Caco-2 (cell line): ENCODE data around the gene FNIP1. TPM values are rescaled to one million over a fixed set of nuclear protein-coding genes. Genes with fewer than 3 reads are reported as not detected.

Experiments used
- BruUV-seq: library from RNA; stranded (reverse); fragments of 400-500 nt; replicated peaks from 2 replicates; lab custom pipeline; 2021; lab: Mats Ljungman, UMichigan
- CTCF ChIA-PET: fragments of 300-600 bp; sonication (Branson Sonifier 250); formaldehyde crosslinking; loops from one replicate; lab custom pipeline; 2022; ENCODE audit warnings: antibody characterized with exemption; lab: Charles Lee
- POLR2A ChIA-PET: fragments of 300-600 bp; sonication (Branson Sonifier 250); formaldehyde crosslinking; loops from one replicate; lab custom pipeline; 2022; ENCODE audit warnings: antibody characterized with exemption; lab: Charles Lee
- DNase-seq, 2 experiments: peaks; one replicate each; pipeline versions ENCODE4 v3.0.0 to v3.0.0-alpha.2; 2020 to 2022
- H3K27me3 ChIP-seq: replicated peaks from 2 replicates; pipeline ENCODE4 v1.6.0; 2011; ENCODE audit warnings: low read length; ENCODE audit not compliant: control insufficient read depth, insufficient read depth
- H3K36me3 ChIP-seq: 2 replicates; pipeline ENCODE4 v1.5.1; 2011; ENCODE audit warnings: low read length; ENCODE audit not compliant: control insufficient read depth, insufficient read depth
- H3K4me1 ChIP-seq: fragments of 250-450 bp; sonication (Bioruptor Pico); 2 replicates; pipeline ENCODE4 v1.5.1; 2020; ENCODE audit warnings: mild to moderate bottlenecking
- H3K4me3 ChIP-seq: 2 replicates; pipeline ENCODE4 v1.5.1; 2011; ENCODE audit warnings: low read depth, mild to moderate bottlenecking, control low read depth, low read length
- H3K9me3 ChIP-seq: fragments of 250-450 bp; sonication (Bioruptor Pico); 2 replicates; pipeline ENCODE4 v1.5.1; 2020; ENCODE audit warnings: mild to moderate bottlenecking, moderate library complexity
- H3K27ac Mint-ChIP-seq: one replicate; pipeline ENCODE4 v1.8.0; 2022; ENCODE audit warnings: mixed read lengths; ENCODE audit not compliant: unreplicated experiment
- H3K27me3 Mint-ChIP-seq: one replicate; pipeline ENCODE4 v1.8.0; 2022; ENCODE audit warnings: mixed read lengths; ENCODE audit not compliant: insufficient read depth, unreplicated experiment
- H3K36me3 Mint-ChIP-seq: one replicate; pipeline ENCODE4 v1.8.0; 2022; ENCODE audit warnings: mild to moderate bottlenecking, mixed read lengths; ENCODE audit not compliant: insufficient read depth, unreplicated experiment
- H3K4me1 Mint-ChIP-seq: one replicate; pipeline ENCODE4 v1.8.0; 2022; ENCODE audit warnings: low read depth, mixed read lengths; ENCODE audit not compliant: unreplicated experiment
- H3K4me3 Mint-ChIP-seq: one replicate; pipeline ENCODE4 v1.8.0; 2022; ENCODE audit warnings: mild to moderate bottlenecking, moderate library complexity, mixed read lengths; ENCODE audit not compliant: unreplicated experiment
- H3K9me3 Mint-ChIP-seq: one replicate; pipeline ENCODE4 v1.8.0; 2022; ENCODE audit warnings: mixed read lengths; ENCODE audit not compliant: unreplicated experiment
- intact Hi-C: fragments of 100-400 bp; cut with micrococcal nuclease; formaldehyde crosslinking; loops from one replicate; pipeline ENCODE4 v1.10.0; 2022; ENCODE audit not compliant: unreplicated experiment
- total RNA-seq: library from RNA; stranded (reverse); gene quantifications from 2 replicates; pipeline ENCODE4 v1.2.3, GENCODE V29; 2022
- TF ChIP-seq, protein P1 (sequence below), 2 experiments: fragments of 200-600 bp in 1 of 2; IDR thresholded peaks; 1 replicate in 1 of 2; 2 replicates in 1 of 2; pipeline versions ENCODE4 v1.5.1 to v1.8.0; 2011 to 2022; ENCODE audit warnings: antibody characterized with exemption in 1 of 2, control low read depth in 1 of 2, inconsistent platforms in 1 of 2, low read depth in 1 of 2, low read length in 1 of 2, mild to moderate bottlenecking in 1 of 2, moderate library complexity in 1 of 2; ENCODE audit not compliant: insufficient read depth in 1 of 2, severe bottlenecking in 1 of 2, unreplicated experiment in 1 of 2

FNIP1 gene
- total RNA-seq, 1 experiment from 2014 or later = 45.0 TPM

DNA sequence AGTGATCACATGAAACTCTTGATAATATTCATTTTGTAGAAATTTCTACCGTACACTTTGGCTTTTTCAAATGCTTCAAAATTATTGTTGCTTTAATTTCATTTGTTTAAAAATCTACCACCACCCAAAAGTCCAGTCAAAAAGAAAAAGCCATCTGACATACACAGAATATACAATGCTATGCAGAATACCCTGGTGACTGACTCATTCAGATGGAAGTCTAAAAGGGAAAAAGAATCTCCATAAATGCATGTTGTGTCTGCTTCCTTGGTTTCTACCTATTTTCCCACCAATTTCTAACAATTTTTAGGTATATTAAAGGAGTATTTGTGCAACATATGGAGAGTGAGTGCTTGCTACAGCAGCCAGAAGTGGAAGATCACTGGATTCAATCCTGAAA lies 152.4 kb downstream of the FNIP1 start:
- DNase-seq = no peak
- Mint-ChIP-seq H3K4me3 (no peak overlapping the region), H3K27me3 (no peaks in the 10 kb centered on the region), H3K36me3 (peaks cover 33% of the 10 kb centered on the region), H3K27ac (no peak overlapping the region), H3K9me3 (no peaks in the 10 kb centered on the region), H3K4me1 (no peaks in the 10 kb centered on the region)
- POLR2A ChIA-PET = no interaction called here
- H3K9me3 ChIP-seq = no peaks in the 10 kb centered on the region
- H3K36me3 ChIP-seq = no peaks in the 10 kb centered on the region
- intact Hi-C loops = no loop called here
- no peaks in the 10 kb centered on the region for H3K27me3 ChIP-seq
- BruUV-seq = no TSS peak
- TF ChIP-seq, protein P1, sequence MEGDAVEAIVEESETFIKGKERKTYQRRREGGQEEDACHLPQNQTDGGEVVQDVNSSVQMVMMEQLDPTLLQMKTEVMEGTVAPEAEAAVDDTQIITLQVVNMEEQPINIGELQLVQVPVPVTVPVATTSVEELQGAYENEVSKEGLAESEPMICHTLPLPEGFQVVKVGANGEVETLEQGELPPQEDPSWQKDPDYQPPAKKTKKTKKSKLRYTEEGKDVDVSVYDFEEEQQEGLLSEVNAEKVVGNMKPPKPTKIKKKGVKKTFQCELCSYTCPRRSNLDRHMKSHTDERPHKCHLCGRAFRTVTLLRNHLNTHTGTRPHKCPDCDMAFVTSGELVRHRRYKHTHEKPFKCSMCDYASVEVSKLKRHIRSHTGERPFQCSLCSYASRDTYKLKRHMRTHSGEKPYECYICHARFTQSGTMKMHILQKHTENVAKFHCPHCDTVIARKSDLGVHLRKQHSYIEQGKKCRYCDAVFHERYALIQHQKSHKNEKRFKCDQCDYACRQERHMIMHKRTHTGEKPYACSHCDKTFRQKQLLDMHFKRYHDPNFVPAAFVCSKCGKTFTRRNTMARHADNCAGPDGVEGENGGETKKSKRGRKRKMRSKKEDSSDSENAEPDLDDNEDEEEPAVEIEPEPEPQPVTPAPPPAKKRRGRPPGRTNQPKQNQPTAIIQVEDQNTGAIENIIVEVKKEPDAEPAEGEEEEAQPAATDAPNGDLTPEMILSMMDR (IDR thresholded peaks at IDR 0.05; ENCODE audit: insufficient read depth in 1 of 2, low read depth in 1 of 2, low read length in 1 of 2, severe bottlenecking in 1 of 2, unreplicated experiment in 1 of 2) = no peak
- no peak overlapping the region for H3K4me3 ChIP-seq
- CTCF ChIA-PET = no interaction called here
- no peaks in the 10 kb centered on the region for H3K4me1 ChIP-seq

DNA sequence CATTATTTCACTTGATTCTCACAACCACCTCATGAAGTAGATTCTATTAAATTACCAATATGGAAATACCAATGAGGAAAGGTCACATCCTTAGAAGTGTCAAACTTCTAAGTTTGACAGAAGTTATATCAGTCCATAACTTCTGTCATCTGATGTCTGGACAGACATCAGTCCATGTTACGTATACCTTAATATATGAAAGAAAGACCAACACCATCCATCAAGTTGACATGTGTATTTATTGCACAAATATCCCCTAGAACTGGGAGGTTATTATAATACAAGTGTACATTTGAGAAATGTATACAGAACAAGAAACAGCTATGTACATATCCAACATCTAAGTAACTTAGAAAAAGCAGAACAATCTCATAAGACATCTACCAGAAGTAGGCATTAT lies 155.3 kb downstream of the FNIP1 start:
- ChIA-PET CTCF (interaction anchor here (1.1 kb wide), 1 partner anchor 366 kb away, joined by 3 read pairs; no protein-coding TSS in a partner anchor), POLR2A (no interaction called here)
- no TSS peak for BruUV-seq
- peaks cover 9% of the 10 kb centered on the region for H3K36me3 Mint-ChIP-seq
- H3K9me3 ChIP-seq = no peaks in the 10 kb centered on the region
- H3K36me3 ChIP-seq = no peaks in the 10 kb centered on the region
- no peaks in the 10 kb centered on the region for H3K9me3 Mint-ChIP-seq
- H3K27ac Mint-ChIP-seq = no peak overlapping the region
- no peak overlapping the region for H3K4me3 ChIP-seq
- H3K4me1 ChIP-seq = no peaks in the 10 kb centered on the region
- DNase-seq = no peak
- H3K4me3 Mint-ChIP-seq = no peak overlapping the region
- TF ChIP-seq, protein P1 (IDR thresholded peaks at IDR 0.05; ENCODE audit: insufficient read depth in 1 of 2, low read depth in 1 of 2, low read length in 1 of 2, severe bottlenecking in 1 of 2, unreplicated experiment in 1 of 2) = no peak
- H3K4me1 Mint-ChIP-seq = no peaks in the 10 kb centered on the region
- intact Hi-C loops = no loop called here
- H3K27me3 Mint-ChIP-seq = no peaks in the 10 kb centered on the region
- H3K27me3 ChIP-seq = no peaks in the 10 kb centered on the region

DNA sequence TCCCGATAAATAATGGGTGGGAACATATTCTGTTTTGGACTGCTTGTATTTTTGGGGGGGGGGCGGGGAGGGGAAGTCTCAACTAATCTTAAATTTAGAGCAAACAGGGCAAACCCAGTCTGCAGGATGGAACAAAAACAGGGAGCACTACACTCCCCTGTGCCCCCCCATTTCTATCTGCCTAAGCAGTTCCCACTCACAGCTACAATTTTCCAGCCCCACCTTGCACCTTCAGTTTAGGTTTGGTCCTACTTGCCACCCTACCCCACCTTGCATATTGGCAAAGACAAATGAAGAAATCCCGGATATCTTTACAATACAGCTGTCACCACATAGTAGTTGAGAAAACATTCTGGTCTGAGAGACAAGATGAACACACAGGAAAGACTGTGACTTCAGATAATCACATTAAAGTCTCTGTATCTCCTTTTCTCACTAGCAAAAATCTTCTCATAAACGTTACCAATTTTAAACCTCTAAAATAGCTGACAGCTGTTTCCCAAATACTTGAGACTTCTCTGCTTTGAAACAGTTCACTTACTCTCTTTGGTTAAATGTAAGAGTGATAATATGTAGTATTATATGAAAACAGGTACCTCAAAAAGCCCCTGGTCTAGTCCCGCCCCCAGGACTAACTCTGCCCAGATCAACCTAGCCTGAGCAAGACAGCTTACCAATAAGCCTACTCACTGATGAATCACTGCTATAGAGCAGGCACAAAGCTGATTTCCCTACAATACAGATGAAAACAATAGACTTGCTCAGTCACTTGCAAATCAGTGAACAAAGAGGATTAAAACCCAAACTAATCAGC lies 156.6 kb downstream of the FNIP1 start:
- H3K9me3 ChIP-seq = no peaks in the 10 kb centered on the region
- H3K4me3 Mint-ChIP-seq = no peak overlapping the region
- ChIA-PET POLR2A (interaction anchor here (0.6 kb wide), 2 partner anchors 51 to 157 kb away, joined by 3 to 8 read pairs; partner anchors contain the start of gene FNIP1), CTCF (interaction anchor here (0.6 to 1.1 kb wide), 3 partner anchors 85 to 368 kb away, joined by 3 to 7 read pairs (median 4); no protein-coding TSS in a partner anchor)
- no peak for DNase-seq
- H3K4me3 ChIP-seq = no peak overlapping the region
- no peaks in the 10 kb centered on the region for H3K4me1 Mint-ChIP-seq
- BruUV-seq = no TSS peak
- H3K36me3 Mint-ChIP-seq = peaks cover 18% of the 10 kb centered on the region
- H3K27me3 ChIP-seq = no peaks in the 10 kb centered on the region
- no peaks in the 10 kb centered on the region for H3K9me3 Mint-ChIP-seq
- H3K27ac Mint-ChIP-seq = no peak overlapping the region
- no peaks in the 10 kb centered on the region for H3K4me1 ChIP-seq
- TF ChIP-seq, protein P1 (IDR thresholded peaks at IDR 0.05; ENCODE audit: insufficient read depth in 1 of 2, low read depth in 1 of 2, low read length in 1 of 2, severe bottlenecking in 1 of 2, unreplicated experiment in 1 of 2) = no peak
- H3K27me3 Mint-ChIP-seq = no peaks in the 10 kb centered on the region
- no peaks in the 10 kb centered on the region for H3K36me3 ChIP-seq
- intact Hi-C loops = no loop called here
